ENCODE data around the gene KLLN. TPM values are rescaled to one million over a fixed set of nuclear protein-coding genes. Genes with fewer than 3 reads are reported as not detected.
"Not testable (repeated sequence)": the region's sequence is repeated elsewhere in the genome, so short reads cannot be mapped to it uniquely, and the experiment has no call there.

The KLLN gene
- total RNA-seq, 2 experiments from 2014 or later, result 0.58 to 0.64 TPM

DNA sequence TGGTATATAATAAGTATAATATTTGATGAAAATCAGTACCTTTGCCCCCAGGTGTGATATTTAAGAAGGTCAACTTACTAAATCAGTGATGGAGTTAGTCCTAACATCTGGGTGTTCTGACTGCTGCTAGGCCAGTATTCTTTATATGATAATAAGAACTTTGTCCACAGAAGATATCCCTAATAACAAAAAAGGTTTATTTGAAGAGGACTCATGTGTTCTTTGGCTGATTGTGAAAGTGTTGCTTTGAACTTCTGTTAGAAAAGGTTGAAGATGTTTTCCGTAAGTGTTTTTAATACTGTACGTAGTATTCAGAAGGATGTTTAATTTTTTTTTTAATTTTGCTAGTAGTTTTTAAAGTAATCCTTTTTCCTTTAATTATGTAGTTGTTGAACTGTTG lies 10.3 kb upstream of the KLLN start:
- H3K36me3 Mint-ChIP-seq, result peaks cover 14% of the 10 kb centered on the region

DNA sequence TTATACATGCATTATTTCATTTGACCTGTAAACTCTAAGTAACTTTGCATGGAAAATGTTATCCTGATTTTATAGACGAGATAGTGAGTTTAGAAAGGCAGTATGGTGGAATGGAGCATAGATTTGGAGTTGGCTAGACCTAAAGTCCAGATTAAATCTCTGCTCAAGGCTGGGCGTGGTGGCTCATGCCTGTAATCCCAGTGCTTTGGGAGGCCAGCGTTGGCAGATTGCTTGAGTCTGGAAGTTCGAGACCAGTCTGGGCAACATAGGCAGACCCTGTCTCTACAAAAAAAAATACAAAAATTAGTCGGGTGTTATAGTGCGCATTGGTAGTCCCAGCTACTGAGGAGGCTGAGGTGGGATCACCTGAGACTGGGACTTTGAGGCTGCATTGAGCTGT lies 9.5 kb upstream of the KLLN start:
- Mint-ChIP-seq H3K27me3 (no peaks in the 10 kb centered on the region), H3K4me3 (no peak overlapping the region), H3K4me1 (peaks cover 58% of the 10 kb centered on the region), H3K9me3 (no peaks in the 10 kb centered on the region), H3K36me3 (peaks cover 13% of the 10 kb centered on the region), H3K27ac (no peak overlapping the region)
- no peak for DNase-seq

More for the DNA sequence above, 10.3 kb upstream of the KLLN start:
- H3K27ac Mint-ChIP-seq, result no peak overlapping the region
- no peak for DNase-seq
- peaks cover 53% of the 10 kb centered on the region for H3K4me1 Mint-ChIP-seq
- H3K4me3 Mint-ChIP-seq, result no peak overlapping the region
- H3K27me3 Mint-ChIP-seq, result no peaks in the 10 kb centered on the region
- no peaks in the 10 kb centered on the region for H3K9me3 Mint-ChIP-seq

- Mint-ChIP-seq H3K27ac (no peak overlapping the region), H3K9me3 (no peaks in the 10 kb centered on the region), H3K4me1 (peaks cover 65% of the 10 kb centered on the region), H3K4me3 (no peak overlapping the region), H3K27me3 (no peaks in the 10 kb centered on the region), H3K36me3 (peaks cover 29% of the 10 kb centered on the region)
- no peak for DNase-seq
Observed at GRCh38 chr10:87869773-87870551, 6.6 kb upstream of the KLLN start.

- not testable (repeated sequence) for H3K4me3 Mint-ChIP-seq, H3K27me3 Mint-ChIP-seq, DNase-seq, H3K27ac Mint-ChIP-seq, H3K9me3 Mint-ChIP-seq
- Mint-ChIP-seq H3K36me3 (peaks cover 34% of the 10 kb centered on the region), H3K4me1 (peaks cover 64% of the 10 kb centered on the region)
Observed at GRCh38 chr10:87869139-87869538, 5.8 kb upstream of the KLLN start.

DNA sequence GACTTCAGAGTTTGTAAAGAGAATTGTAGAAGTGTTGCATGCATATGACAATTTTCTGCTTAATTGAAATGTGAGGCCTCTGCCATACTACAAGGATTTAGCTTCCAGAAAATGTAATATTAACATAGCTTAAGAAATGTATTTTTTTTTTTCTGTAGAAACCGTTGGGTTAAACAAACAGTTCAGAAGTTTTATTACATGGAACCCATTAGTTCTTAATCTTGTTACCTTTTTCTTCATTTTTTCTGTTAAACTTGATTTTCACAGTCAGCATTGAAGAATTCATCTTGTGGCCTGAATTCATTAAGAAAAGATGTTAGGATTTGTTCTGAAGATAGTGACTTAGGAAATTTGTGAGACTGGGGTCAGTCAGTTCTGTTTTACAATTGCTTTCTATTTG lies 4.9 kb upstream of the KLLN start:
- no peak overlapping the region for H3K27ac Mint-ChIP-seq

DNA sequence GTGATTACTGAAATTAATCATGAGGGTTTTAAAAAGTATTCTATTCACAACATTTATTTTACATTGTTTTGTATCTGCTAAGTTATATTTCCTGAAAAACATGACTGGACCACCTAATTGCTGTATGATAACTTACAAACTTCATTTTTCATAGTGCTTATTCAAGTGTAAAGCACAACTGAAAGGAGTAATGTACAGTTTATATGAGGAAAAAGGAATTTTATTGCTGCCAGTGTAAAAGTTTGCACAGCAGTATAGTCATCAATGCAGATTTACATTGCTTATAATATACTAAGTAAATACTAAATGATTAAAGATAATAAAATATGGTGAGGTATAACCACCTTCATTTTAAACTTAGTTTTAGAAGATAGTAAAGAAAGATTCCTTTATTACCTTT lies 4.1 kb upstream of the KLLN start:
- Mint-ChIP-seq H3K9me3 (no peaks in the 10 kb centered on the region), H3K36me3 (peaks cover 30% of the 10 kb centered on the region)

More for the DNA sequence above, 4.9 kb upstream of the KLLN start:
- no peaks in the 10 kb centered on the region for H3K9me3 Mint-ChIP-seq
- peak overlapping the region; percentile 53 for H3K4me3 Mint-ChIP-seq
- no peak for DNase-seq
- no peaks in the 10 kb centered on the region for H3K27me3 Mint-ChIP-seq
- peaks cover 33% of the 10 kb centered on the region for H3K36me3 Mint-ChIP-seq
- H3K4me1 Mint-ChIP-seq, result peaks cover 55% of the 10 kb centered on the region

DNA sequence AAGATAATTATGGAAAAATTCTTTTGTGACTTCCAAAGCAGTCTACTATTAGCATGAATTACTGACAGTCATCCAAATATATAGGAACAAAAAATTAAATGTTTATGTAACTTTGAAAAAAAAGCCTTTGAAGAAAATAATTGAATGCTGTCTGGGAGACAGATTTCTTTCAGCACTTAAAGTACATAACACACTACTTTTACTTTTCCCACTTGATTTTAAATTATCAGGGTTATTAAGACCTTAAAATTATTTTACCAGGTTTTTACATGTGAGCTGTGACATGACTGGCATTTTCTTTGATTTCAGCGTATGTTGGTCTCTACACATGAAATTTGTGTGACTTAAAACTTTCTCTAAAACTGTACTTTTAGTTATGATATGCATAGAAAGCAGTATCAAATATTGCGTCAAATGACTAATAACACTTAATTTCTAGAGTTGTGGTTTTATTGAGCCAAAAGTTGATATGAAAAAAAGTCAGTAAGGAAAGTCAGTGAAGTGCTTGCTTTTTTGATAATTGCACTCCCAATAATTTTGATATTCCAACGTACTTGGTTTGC lies 3.2 kb upstream of the KLLN start:
- Mint-ChIP-seq H3K36me3 (peaks cover 30% of the 10 kb centered on the region), H3K27ac (peak overlapping the region; percentile 51), H3K4me3 (peak overlapping the region; percentile 85)

More for the DNA sequence above, 4.1 kb upstream of the KLLN start:
- peaks cover 47% of the 10 kb centered on the region for H3K4me1 Mint-ChIP-seq
- no peak overlapping the region for H3K27ac Mint-ChIP-seq
- H3K4me3 Mint-ChIP-seq, result peak overlapping the region; percentile 85
- no peak for DNase-seq
- no peaks in the 10 kb centered on the region for H3K27me3 Mint-ChIP-seq

GRCh38 chr10:87865241-87865881 lies 2.0 kb upstream of the KLLN start:
- H3K36me3 Mint-ChIP-seq, result peaks cover 26% of the 10 kb centered on the region
- peak overlapping the region; percentile 93 for H3K27ac Mint-ChIP-seq
- no peaks in the 10 kb centered on the region for H3K27me3 Mint-ChIP-seq
- H3K9me3 Mint-ChIP-seq, result no peaks in the 10 kb centered on the region
- no peak for DNase-seq
- H3K4me1 Mint-ChIP-seq, result peaks cover 45% of the 10 kb centered on the region
- H3K4me3 Mint-ChIP-seq, result peak overlapping the region; percentile 85

More for the DNA sequence above, 3.2 kb upstream of the KLLN start:
- no peak for DNase-seq
- Mint-ChIP-seq H3K27me3 (no peaks in the 10 kb centered on the region), H3K9me3 (no peaks in the 10 kb centered on the region), H3K4me1 (peaks cover 45% of the 10 kb centered on the region)

DNA sequence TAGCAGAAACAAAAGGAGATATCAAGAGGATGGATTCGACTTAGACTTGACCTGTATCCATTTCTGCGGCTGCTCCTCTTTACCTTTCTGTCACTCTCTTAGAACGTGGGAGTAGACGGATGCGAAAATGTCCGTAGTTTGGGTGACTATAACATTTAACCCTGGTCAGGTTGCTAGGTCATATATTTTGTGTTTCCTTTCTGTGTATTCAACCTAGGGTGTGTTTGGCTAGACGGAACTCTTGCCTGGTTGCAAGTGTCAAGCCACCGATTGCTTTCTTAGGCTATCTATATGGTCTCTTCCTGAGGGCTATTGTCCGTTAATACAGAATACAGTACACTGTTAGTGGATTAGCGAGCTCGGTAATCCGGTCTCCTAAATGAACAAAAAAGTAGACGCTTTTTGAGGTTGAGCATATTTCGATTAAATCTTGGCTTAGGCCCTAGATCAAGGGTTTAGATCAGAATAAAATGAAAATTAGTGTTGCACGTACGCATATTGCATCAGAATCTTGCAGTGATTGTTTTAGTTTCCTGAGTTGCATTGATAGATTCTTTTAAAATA lies 1.2 kb upstream of the KLLN start:
- Mint-ChIP-seq H3K4me3 (peak overlapping the region; percentile 85), H3K27ac (peak overlapping the region; percentile 93), H3K36me3 (peaks cover 26% of the 10 kb centered on the region), H3K27me3 (no peaks in the 10 kb centered on the region), H3K9me3 (no peaks in the 10 kb centered on the region), H3K4me1 (peaks cover 44% of the 10 kb centered on the region)
- DNase-seq, result no peak

DNA sequence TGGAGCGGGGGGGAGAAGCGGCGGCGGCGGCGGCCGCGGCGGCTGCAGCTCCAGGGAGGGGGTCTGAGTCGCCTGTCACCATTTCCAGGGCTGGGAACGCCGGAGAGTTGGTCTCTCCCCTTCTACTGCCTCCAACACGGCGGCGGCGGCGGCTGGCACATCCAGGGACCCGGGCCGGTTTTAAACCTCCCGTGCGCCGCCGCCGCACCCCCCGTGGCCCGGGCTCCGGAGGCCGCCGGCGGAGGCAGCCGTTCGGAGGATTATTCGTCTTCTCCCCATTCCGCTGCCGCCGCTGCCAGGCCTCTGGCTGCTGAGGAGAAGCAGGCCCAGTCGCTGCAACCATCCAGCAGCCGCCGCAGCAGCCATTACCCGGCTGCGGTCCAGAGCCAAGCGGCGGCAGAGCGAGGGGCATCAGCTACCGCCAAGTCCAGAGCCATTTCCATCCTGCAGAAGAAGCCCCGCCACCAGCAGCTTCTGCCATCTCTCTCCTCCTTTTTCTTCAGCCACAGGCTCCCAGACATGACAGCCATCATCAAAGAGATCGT lies 690 bp upstream of the KLLN start:
- H3K9me3 Mint-ChIP-seq, H3K27me3 Mint-ChIP-seq: not testable (repeated sequence)
- peak overlapping the region; percentile 93 for H3K27ac Mint-ChIP-seq
- peak; percentile 47 for DNase-seq
- peaks cover 40% of the 10 kb centered on the region for H3K4me1 Mint-ChIP-seq
- H3K36me3 Mint-ChIP-seq, result peaks cover 26% of the 10 kb centered on the region
- peak overlapping the region; percentile 85 for H3K4me3 Mint-ChIP-seq

- peak overlapping the region; percentile 88 for H3K4me3 Mint-ChIP-seq
- peak overlapping the region; percentile 92 for H3K27ac Mint-ChIP-seq
- peaks cover 21% of the 10 kb centered on the region for H3K36me3 Mint-ChIP-seq
- no peak for DNase-seq
- H3K27me3 Mint-ChIP-seq, result no peaks in the 10 kb centered on the region
- no peaks in the 10 kb centered on the region for H3K9me3 Mint-ChIP-seq
- peaks cover 32% of the 10 kb centered on the region for H3K4me1 Mint-ChIP-seq
Observed at GRCh38 chr10:87862679-87863052, 667 bp downstream of the KLLN start.

DNA sequence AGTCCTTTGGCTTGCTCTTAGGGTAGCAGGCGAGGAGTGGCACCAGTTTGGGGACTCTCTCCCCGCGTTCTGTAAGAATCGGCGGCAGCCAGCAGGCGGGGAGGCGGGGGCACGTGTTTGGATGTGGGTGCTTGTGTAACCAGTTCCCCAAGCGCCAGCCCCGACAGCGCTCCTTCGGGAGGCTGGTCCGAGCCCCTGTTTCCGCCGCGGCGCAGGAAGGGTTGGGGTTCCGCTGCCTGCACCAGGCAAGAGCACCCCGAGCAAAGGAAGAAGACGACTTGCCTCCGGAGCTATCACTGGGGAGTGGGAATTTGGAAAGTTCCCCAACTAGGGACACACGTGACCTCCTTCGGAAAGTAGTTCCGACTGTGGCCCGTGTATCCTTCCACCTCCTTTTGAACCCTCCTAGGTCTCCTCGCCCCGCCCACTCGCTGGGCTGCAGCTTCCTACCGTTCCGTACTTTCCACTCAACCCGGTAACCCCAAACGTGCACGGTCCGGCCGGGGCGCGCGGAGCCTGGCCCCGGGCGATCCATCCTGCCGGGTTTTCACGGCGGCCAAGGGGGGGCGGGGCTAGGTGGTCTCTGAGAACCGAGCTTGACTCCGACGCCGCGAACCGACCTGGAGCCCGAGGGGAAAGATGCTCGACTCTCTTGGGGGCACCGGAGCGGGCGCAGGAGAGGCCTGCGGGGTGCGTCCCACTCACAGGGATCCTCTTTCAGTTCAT lies 1.2 kb downstream of the KLLN start:
- Mint-ChIP-seq H3K9me3 (no peaks in the 10 kb centered on the region), H3K27me3 (no peaks in the 10 kb centered on the region), H3K36me3 (peaks cover 21% of the 10 kb centered on the region), H3K4me3 (peak overlapping the region; percentile 88), H3K4me1 (peaks cover 28% of the 10 kb centered on the region), H3K27ac (peak overlapping the region; percentile 92)
- DNase-seq, result peak; percentile 93

DNA sequence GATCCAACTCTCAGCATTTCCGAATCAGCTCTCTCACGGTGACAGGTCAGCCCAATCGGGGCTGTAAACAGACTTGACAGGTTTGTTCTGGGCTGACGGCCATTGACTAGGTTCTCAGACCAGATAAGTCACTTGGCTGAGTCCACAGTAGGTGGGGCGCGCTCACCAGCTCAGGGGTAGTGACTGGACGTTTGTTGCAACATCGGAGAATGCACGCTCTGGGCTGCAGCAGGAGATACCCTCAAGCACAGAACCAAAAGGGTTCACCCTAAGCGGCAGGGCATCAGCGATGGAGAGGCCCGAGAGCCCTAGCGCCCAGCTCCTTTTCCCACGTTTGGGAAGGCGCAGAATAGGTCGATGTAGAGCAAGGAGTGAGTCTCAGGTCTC lies 1.8 kb downstream of the KLLN start:
- Mint-ChIP-seq H3K36me3 (peaks cover 17% of the 10 kb centered on the region), H3K27ac (peak overlapping the region; percentile 92), H3K27me3 (no peaks in the 10 kb centered on the region), H3K4me1 (peaks cover 23% of the 10 kb centered on the region), H3K9me3 (no peaks in the 10 kb centered on the region), H3K4me3 (peak overlapping the region; percentile 88)
- peak; percentile 16 for DNase-seq

- peak overlapping the region; percentile 92 for H3K27ac Mint-ChIP-seq
- DNase-seq, result no peak
- H3K9me3 Mint-ChIP-seq, result no peaks in the 10 kb centered on the region
Observed at GRCh38 chr10:87860816-87861403, 2.4 kb downstream of the KLLN start.

More at GRCh38 chr10:87860816-87861403, 2.4 kb downstream of the KLLN start:
- Mint-ChIP-seq H3K36me3 (peaks cover 15% of the 10 kb centered on the region), H3K4me1 (peaks cover 22% of the 10 kb centered on the region), H3K27me3 (no peaks in the 10 kb centered on the region), H3K4me3 (peak overlapping the region; percentile 88)
